Heart left ventricle (tissue), 13 donors: Measurements from ENCODE around the gene MSN.

Source experiments
- POLR2A ChIP-seq, 2 donors: fragments of 450-650 bp; IDR thresholded peaks; one replicate each; pipeline ENCODE4 v1.6.1; 2017; ENCODE audit warnings: antibody characterized with exemption in 2 of 2, mild to moderate bottlenecking in 2 of 2, moderate library complexity in 2 of 2
- TF ChIP-seq, protein P1 (sequence below), 12 donors: fragments of 200-600 bp; sonication (generic) in 4 of 12; IDR thresholded peaks; one replicate each; pipeline versions ENCODE4 v1.5.0 to v1.8.0; 2018 to 2022; ENCODE audit warnings: antibody characterized with exemption in 12 of 12, mild to moderate bottlenecking in 5 of 12
- donor health status: ischemic (EF 13 %, LVEDD 7.1; RV severe dilation, severe dysfunction).
- donor health status: DM: no; HTN: yes; CAD: no.
- donor health status: DM: no; HTN: no; CAD: no.
- donor health status: ischemic (EF 25% LVEDD 6.9; RV normal size, moderate dysfunction).
- donor health status: ischemic (EF 25% LVEDD 5.7; RV mildly dilated, moderate dysfunction).
- donor health status: ischemic (EF 35%, LVEDD 5.7; RV mildly dilated, moderate dysfunction).
- donor health status: nonischemic (EF 11% LVEDD 7.7; RV severe dilation, severe dysfunction).
- donor health status: DM: yes; HTN: yes; CAD: no.
- donor health status: PGD.
- donor health status: ischemic (EF 29% LVEDD 5.4; RV normal size, mild dysfunction).
- donor health status: nonischemic (EF 23%, LVEDD 6.1; RV moderate dilation, normal function).

DNA sequence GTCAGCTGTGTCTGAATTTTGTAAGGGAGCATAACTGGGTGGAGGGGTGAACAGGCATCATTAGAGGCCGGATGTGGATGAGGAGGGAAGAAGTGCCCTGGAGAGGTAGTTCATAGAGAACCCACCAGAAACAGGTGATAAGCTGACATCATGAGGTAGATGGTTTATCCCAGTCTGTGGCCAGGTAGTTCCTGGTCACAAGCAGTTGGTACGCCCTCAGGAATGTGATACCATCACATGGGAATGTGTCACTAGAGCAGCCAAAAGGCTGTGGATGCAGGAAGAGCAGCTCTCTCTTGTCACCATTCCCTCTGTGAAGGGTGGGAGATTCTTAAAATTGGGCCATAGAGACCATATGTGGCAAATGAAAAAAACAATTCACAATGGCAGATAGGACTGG lies 21.9 kb downstream of the MSN start:
- TF ChIP-seq POLR2A (IDR thresholded peaks at IDR 0.05): no peak
- TF ChIP-seq, protein P1, sequence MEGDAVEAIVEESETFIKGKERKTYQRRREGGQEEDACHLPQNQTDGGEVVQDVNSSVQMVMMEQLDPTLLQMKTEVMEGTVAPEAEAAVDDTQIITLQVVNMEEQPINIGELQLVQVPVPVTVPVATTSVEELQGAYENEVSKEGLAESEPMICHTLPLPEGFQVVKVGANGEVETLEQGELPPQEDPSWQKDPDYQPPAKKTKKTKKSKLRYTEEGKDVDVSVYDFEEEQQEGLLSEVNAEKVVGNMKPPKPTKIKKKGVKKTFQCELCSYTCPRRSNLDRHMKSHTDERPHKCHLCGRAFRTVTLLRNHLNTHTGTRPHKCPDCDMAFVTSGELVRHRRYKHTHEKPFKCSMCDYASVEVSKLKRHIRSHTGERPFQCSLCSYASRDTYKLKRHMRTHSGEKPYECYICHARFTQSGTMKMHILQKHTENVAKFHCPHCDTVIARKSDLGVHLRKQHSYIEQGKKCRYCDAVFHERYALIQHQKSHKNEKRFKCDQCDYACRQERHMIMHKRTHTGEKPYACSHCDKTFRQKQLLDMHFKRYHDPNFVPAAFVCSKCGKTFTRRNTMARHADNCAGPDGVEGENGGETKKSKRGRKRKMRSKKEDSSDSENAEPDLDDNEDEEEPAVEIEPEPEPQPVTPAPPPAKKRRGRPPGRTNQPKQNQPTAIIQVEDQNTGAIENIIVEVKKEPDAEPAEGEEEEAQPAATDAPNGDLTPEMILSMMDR (IDR thresholded peaks at IDR 0.05): no peak
